ENCODE data around the gene SEH1L.
A peak's percentile ranks its signal among the peaks of the same experiment; 100 is the strongest.
"Not testable (repeated sequence)": the region's sequence is repeated elsewhere in the genome, so short reads cannot be mapped to it uniquely, and the experiment has no call there.

Gene SEH1L, protein sequence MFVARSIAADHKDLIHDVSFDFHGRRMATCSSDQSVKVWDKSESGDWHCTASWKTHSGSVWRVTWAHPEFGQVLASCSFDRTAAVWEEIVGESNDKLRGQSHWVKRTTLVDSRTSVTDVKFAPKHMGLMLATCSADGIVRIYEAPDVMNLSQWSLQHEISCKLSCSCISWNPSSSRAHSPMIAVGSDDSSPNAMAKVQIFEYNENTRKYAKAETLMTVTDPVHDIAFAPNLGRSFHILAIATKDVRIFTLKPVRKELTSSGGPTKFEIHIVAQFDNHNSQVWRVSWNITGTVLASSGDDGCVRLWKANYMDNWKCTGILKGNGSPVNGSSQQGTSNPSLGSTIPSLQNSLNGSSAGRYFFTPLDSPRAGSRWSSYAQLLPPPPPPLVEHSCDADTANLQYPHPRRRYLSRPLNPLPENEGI

GRCh38 chr18:12947285-12948049 is at the start of gene SEH1L:
Gene SEH1L, plus strand, starts transcription at chr18:12948011. Its CDS starts 111 bp downstream, at chr18:12948122.
- peak; percentile 97 for DNase-seq

DNA sequence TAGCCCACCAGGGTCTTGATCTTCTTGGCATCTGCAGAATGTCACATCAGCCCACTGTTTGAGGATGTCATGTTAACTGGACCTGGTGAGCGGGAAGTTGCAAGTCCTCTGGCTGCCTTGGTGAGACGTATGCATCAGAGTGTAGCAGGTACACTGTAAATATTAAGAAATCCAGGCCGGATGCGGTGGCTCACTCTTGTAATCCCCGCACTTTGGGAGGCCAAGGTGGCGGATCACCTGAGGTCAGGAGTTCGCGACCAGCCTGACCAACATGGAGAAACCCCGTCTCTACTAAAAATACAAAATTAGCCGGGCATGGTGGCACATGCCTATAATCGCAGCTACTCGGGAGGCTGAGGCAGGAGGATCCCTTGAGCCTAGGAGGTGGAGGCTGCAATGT is 46.6 kb upstream of the SEH1L start:
- not testable (repeated sequence) for DNase-seq

GRCh38 chr18:12904012-12904516 is 43.7 kb upstream of the SEH1L start:
- DNase-seq: peak; percentile 51

DNA sequence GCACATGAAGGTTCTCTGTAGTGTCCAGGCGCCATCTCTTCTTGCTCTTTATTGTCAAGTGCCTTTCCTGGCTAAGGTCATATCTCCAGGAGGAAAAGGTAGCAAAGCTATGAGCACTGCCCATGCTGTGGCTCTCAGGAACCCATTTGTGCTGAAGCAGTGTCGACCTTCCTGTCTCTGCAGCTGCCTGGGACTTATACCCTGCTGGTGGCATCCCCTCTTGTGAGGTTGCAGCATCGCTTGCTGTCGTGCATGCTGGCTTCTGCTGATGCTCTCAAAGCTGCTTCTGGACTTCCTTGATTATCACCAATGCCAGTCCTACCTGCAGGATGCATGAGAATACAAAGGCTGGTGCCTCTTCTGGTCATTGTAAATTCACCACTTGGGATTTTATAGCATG is 41.7 kb upstream of the SEH1L start:
- no peak for DNase-seq

GRCh38 chr18:12906773-12907172 is 41.0 kb upstream of the SEH1L start:
- no peak for DNase-seq

DNA sequence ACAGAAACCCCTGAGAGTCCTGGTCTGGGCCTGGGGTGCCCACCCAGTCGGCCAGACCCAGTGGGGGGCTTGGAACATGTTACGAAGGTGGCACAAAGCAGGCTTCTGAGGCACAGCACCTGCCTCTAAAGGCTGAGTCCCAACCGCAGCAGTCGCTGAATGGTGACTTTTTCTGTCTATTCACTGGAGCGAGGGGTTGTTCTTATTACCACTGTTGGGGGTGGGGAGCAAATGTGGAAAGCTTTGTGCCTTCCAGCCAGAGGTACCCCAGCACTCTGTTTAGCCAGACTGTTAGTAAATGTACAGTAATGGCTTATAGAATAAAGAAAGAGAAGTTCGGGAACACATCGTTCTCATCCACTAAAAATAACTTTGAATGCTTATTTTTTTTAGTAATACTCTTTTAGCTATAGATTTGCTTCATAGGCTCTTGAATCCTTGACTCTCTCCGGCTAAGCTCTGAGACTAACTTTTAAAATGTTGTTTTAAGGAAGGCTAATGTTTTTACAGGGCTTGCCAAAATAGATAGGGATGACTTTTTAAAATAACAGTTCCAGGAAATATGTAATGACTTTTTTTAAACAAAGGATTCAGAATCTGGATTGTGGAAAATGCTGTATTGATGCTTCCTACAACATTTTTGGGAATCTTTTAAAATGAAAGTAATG is 40.4 kb upstream of the SEH1L start:
- DNase-seq: no peak

DNA sequence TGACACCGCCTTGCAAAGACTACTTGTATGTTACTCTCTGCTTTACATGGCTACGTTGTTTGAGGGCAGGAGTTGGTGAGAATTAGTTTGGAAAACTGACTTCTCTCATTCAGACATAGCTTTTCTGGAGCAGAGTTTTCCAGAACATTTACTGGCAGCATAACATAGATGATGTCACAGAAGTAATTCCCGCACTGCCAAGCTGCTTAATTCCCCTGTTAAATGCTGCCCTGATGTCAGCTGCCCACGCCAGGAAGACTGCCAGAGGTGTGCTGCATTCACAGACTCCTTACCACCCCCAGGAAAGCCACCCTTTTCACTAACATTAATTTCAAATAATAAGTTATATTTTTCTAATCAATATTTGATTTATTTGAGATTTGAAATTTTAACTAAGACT is 39.1 kb upstream of the SEH1L start:
- no peak for DNase-seq

GRCh38 chr18:12911025-12911928 is 36.5 kb upstream of the SEH1L start:
- DNase-seq: peak; percentile 57

DNA sequence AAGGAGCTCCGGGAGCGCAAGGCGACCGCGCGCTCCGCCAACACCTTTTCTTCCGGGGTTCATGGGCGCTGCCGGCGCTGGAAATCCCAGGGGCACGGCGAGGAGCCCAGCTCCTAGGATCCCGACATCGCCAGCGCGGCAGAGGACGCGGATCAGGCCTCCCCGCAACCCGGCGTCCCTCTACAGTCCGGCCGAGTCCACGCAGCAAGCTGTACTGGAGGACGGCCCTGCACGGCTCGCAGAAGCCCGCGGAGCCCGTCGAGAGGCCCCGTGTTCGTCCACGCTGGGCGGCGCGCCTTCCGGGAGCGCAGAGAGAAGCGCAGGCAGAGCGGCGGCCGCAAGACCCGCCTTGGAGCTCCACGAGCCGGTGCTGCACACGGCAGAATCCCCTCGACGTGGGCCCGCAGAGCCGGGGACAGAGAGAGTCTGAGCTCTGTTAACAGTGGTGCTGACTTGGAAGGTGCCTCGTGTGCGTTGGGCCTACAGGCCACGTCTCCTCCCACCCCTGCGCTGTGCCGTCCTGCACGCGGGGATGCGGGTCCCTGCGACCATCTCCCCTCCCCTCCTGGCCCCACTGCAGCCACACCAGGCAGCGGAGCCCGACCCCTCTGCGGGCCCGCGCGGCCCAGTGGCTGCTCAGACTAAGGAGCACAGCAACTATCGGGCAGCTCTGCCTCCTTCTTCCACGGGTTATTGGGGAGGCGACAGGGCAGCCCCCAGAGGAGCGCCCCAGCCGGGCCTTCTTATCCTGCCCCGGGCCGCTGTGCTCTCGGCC is 35.7 kb upstream of the SEH1L start:
- no peak for DNase-seq

GRCh38 chr18:12921178-12921577 is 26.6 kb upstream of the SEH1L start:
- peak; percentile 31 for DNase-seq

GRCh38 chr18:12922266-12922665 is 25.5 kb upstream of the SEH1L start:
- DNase-seq: no peak

GRCh38 chr18:12924616-12925015 is 23.2 kb upstream of the SEH1L start:
- no peak for DNase-seq

DNA sequence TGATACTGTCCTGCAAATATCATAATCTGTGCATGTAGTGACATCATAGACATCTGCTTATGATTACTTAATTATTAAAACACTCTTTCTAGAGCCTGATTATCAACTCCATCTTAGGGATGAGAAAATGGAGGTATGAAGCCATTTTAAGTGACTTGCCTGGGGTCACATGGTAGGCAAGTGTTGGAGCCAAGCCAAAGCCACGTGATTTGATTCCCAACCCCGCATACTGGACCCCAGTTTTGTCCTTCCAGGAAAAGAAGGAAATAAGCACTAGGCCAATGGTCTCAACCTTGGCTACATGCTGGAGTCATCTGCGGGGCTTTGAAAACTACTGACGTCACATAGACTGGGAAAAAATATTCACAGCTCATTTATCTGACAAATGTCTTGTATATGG is 19.6 kb upstream of the SEH1L start:
- no peak for DNase-seq

- DNase-seq: no peak
Observed at GRCh38 chr18:12928641-12929040, 19.2 kb upstream of the SEH1L start.

- DNase-seq: no peak
Observed at GRCh38 chr18:12929477-12930083, 18.2 kb upstream of the SEH1L start.

DNA sequence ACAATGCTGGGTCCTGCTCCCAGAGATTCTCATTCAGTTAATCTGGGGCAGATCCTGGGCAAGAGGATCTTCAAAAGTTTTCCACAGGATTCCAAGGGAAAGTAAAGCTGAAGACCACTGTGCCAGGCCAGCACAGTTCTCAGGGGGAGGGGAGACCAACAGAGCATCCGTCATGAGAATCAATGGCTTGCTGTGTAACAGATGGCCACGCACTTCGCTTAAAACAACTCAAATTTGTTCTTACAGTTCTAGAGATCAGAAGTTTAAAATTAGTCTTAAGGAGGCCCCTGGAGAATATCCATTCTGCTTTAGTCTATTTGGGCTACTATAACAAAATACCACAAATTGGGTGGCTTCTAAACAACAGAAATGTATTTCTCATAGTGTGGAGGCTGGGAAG is 17.4 kb upstream of the SEH1L start:
- DNase-seq: no peak

DNA sequence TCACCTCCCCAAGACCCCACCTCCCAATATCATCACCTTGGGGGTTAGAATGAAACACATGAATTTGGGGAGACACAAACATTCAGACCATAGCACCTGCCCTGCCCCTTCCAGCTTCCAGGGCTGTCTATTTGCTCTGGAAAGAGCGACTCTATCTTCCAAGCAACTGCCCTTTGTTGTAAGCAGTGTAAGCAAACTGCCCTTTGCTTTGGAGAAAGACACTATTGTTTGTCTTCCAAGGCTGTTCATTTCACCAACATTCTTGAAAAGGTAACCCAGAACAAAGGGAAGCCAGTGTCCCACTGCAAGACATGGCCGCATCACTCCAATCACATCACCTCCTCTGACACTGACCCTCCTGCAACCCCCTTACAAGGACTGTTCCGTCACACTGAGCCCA is 16.9 kb upstream of the SEH1L start:
- no peak for DNase-seq

GRCh38 chr18:12933327-12933726 is 14.5 kb upstream of the SEH1L start:
- DNase-seq: no peak

- peak; percentile 77 for DNase-seq
Observed at GRCh38 chr18:12934454-12935071, 13.2 kb upstream of the SEH1L start.

- no peak for DNase-seq
Observed at GRCh38 chr18:12939162-12939561, 8.6 kb upstream of the SEH1L start.

DNA sequence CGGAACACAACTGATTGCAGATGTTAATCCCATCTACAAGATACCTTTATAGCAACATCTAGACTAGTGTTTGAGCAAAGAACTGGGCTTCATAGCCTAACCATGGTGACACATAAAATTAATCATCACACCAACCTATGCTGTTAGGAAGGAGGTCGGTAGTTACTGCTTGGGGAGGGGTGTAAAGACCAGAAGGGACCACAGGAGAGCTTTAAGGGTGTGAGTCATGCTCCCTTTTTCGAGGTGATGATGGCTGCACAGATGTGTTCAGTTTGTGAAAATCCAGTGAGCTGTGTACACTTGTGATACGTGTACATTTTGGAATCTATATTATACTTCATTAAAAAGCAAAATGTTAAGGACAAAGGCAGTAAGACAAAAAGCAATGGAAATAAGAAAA is 4.6 kb upstream of the SEH1L start:
- no peak for DNase-seq

Measured in activated naive CD4-positive, alpha-beta T cell treated with Interleukin-2 at 50 U/mL for 16 hours (primary cell).